Pancreas (tissue), 10 donors: Measurements from ENCODE around the gene SCRG1. TPM values are rescaled to one million over a fixed set of nuclear protein-coding genes. Genes with fewer than 3 reads are reported as not detected.
A peak's percentile ranks its signal among the peaks of the same experiment; 100 is the strongest.

ENCODE experiments used
- ATAC-seq, 4 donors: fragments of 200-7000 bp; cut with Tn5 transposase; one replicate each; pipeline versions ENCODE4 v1.8.0 to v1.9.1; 2020; ENCODE audit warnings: mild to moderate bottlenecking in 4 of 4, moderate library complexity in 4 of 4
- DNase-seq, 6 donors: peaks; one replicate each; pipeline ENCODE4 v3.0.0-alpha.2; 2020
- FAIRE-seq: peaks from 2 replicates; lab custom pipeline; 2012; peaks lifted over from hg19 to GRCh38; lab: Jason Lieb, UNC
- H3K27ac ChIP-seq, 4 donors: fragments of 200-600 bp; sonication (generic); 1 replicate in 3 of 4; 2 replicates in 1 of 4; pipeline versions ENCODE4 v1.5.0 to v1.8.0; 2020
- H3K27me3 ChIP-seq, 4 donors: fragments of 200-600 bp; one replicate each; pipeline ENCODE4 v1.8.0; 2021
- H3K36me3 ChIP-seq, 3 donors: fragments of 200-600 bp; sonication (generic) in 1 of 3; one replicate each; pipeline versions ENCODE4 v1.5.0 to v1.8.0; 2020 to 2021
- H3K4me1 ChIP-seq, 3 donors: fragments of 200-600 bp; one replicate each; pipeline ENCODE4 v1.8.0; 2021
- H3K4me3 ChIP-seq, 4 donors: fragments of 200-600 bp; sonication (generic) in 2 of 4; one replicate each; pipeline versions ENCODE4 v1.5.0 to v1.8.0; 2020 to 2021
- H3K9me3 ChIP-seq, 4 donors: fragments of 200-600 bp; one replicate each; pipeline ENCODE4 v1.8.0; 2021
- WGBS, 2 donors: extraction: QIAGEN DNeasy Blood & Tissue Kit; methylation state at CpG; one replicate each; pipeline ENCODE4 v1.1.7; 2013; 5-methylcytosine and 5-hydroxymethylcytosine counted together
- intact Hi-C, 3 donors: fragments of 100-400 bp; cut with DNase I; formaldehyde crosslinking; loops; one replicate each; pipeline versions ENCODE4 v1.11.1 to v1.14.2; 2022
- polyA plus RNA-seq, 2 donors: library from polyadenylated mRNA; stranded (reverse); fragments of 200-250 nt; gene quantifications; one replicate each; pipeline ENCODE4 v1.2.3, GENCODE V29; 2013
- total RNA-seq, 6 donors: library from RNA; stranded (reverse); fragmentation: NEBNext Ultra II Directional in 4 of 6; extraction: Animal tissue kit (Norgen Biotek cat#: 25700) in 4 of 6; gene quantifications; one replicate each; pipeline versions ENCODE4 v1.2.1 to v1.2.4, GENCODE V29; 2021 to 2023
- TF ChIP-seq, protein P1 (sequence below), 4 donors: fragments of 200-600 bp; sonication (generic) in 3 of 4; IDR thresholded peaks; one replicate each; pipeline versions ENCODE4 v1.5.0 to v1.8.0; 2021; ENCODE audit warnings: antibody characterized with exemption in 4 of 4
- donor health status: healthy with polysubstance abuse.
- donor health status: DM: no; HTN: no; CAD: no; lungs with moderate emphysema.
- donor health status: DM: no; HTN: no; CAD: no.
- donor health status: control.
- donor health status: control.
- donor health status: Bipolar disorder and iron deficiency.
- donor health status: DM: yes; HTN: yes; CAD: no.
- donor health status: DM: no; HTN: no; CAD: no.
- donor health status: DM: no; HTN: no; CAD: no.
- donor health status: DM: yes; HTN: yes; CAD: no.

The SCRG1 gene
- total and polyA plus RNA-seq, 8 donors: 0.06 to 0.43 (median 0.33) TPM; not detected in 2

DNA sequence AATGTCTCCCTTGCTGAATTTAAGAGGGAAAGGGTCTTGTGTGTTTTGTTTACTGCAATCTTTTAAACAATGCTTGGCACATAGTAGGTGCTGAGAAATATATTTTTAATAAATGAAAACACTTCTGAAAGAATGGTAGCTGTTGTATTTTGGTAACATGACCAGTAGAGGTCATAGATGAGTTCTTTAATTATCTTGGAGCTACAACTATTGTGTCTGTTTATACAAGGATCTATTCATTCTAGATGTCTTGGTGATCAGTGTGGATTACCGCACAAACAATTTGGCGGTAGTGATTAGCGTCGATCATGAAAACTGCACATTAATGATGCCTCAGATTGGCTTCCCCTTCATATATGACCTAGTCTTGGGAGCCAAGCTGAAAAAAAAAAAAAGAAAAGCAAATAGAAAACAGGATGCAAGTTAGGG lies 21.4 kb upstream of the SCRG1 start:
- Histone ChIP-seq H3K27me3 (no peaks in the 10 kb centered on the region), H3K4me3 (no peak overlapping the region), H3K4me1 (peaks cover 0 to 4% (median 0%) of the 10 kb centered on the region in 3 donors), H3K36me3 (no peaks in the 10 kb centered on the region), H3K9me3 (no peaks in the 10 kb centered on the region), H3K27ac (no peak overlapping the region)
- 7% methylated on average over 4 of the region's 4 CpGs for WGBS, 2 donors
- intact Hi-C loops: loop anchor here in 1 of 3 donors (10.0 kb wide), 1 partner anchor 74 kb away; no protein-coding TSS in a partner anchor
- ATAC-seq (peak in 3 of 4 donors; percentile 36 to 56 (median 36)), DNase-seq (no peak), FAIRE-seq (peak; percentile 78)
- TF ChIP-seq, protein P1, sequence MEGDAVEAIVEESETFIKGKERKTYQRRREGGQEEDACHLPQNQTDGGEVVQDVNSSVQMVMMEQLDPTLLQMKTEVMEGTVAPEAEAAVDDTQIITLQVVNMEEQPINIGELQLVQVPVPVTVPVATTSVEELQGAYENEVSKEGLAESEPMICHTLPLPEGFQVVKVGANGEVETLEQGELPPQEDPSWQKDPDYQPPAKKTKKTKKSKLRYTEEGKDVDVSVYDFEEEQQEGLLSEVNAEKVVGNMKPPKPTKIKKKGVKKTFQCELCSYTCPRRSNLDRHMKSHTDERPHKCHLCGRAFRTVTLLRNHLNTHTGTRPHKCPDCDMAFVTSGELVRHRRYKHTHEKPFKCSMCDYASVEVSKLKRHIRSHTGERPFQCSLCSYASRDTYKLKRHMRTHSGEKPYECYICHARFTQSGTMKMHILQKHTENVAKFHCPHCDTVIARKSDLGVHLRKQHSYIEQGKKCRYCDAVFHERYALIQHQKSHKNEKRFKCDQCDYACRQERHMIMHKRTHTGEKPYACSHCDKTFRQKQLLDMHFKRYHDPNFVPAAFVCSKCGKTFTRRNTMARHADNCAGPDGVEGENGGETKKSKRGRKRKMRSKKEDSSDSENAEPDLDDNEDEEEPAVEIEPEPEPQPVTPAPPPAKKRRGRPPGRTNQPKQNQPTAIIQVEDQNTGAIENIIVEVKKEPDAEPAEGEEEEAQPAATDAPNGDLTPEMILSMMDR (IDR thresholded peaks at IDR 0.05): peak in 2 of 4 donors; percentile 17 to 34

DNA sequence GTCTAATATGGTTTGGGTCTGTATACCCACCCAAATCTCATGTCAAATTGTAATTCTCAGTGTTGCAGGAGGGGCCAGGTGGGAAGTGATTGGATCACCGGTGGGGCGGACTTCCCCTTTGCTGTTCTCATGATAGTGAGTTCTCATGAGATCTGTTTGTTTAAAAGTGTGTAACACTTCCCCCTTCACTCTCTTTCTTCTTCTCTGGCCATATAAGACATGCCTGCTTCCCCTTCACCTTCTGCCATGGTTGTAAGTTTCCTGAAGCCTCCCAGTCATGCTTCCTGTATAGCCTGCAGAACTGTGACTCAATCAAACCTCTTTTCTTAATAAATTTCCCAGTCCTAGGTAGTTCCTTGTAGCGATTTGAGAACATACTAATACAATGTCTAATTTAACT lies 19.7 kb upstream of the SCRG1 start:
- no peak overlapping the region for H3K27ac ChIP-seq
- no peak for FAIRE-seq

DNA sequence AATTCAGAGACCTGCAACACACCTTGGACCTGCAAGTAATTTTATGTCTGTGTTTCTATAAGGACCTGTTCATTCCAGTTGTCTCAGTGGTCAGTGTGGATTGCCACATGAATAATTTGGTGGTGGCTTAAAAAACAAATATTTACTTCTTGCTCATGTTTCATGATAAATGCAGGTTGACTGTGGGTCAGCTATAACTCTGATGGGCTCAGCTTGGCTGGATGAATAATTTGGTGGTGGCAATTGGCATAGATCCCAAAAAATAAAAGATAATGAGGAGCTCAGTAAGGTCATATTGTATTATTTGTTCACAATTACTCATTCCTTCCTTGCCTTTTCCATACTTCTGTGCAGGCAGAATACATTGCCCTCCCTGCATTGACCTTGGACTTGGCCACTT lies 18.9 kb upstream of the SCRG1 start:
- Histone ChIP-seq H3K36me3 (no peaks in the 10 kb centered on the region), H3K9me3 (no peaks in the 10 kb centered on the region), H3K4me1 (peaks cover 0 to 4% (median 2%) of the 10 kb centered on the region in 3 donors), H3K27me3 (no peaks in the 10 kb centered on the region), H3K4me3 (no peak overlapping the region), H3K27ac (no peak overlapping the region)
- no peak for DNase-seq
- TF ChIP-seq, protein P1 (IDR thresholded peaks at IDR 0.05): no peak
- ATAC-seq: peak in 1 of 4 donors; percentile 27
- FAIRE-seq: no peak
- intact Hi-C loops: loop anchor here (10.0 kb wide), 2 partner anchors 93 to 403 kb away; no protein-coding TSS in a partner anchor

More for the DNA sequence above, 19.7 kb upstream of the SCRG1 start:
- DNase-seq: no peak
- Histone ChIP-seq H3K9me3 (no peaks in the 10 kb centered on the region), H3K36me3 (no peaks in the 10 kb centered on the region), H3K27me3 (no peaks in the 10 kb centered on the region), H3K4me1 (peaks cover 0 to 4% (median 0%) of the 10 kb centered on the region in 3 donors), H3K4me3 (no peak overlapping the region)
- intact Hi-C loops: loop anchor here (10.0 kb wide), 2 partner anchors 94 to 404 kb away; no protein-coding TSS in a partner anchor
- TF ChIP-seq, protein P1 (IDR thresholded peaks at IDR 0.05): no peak
- 75 to 76% methylated on average over 3 of the region's 3 CpGs for WGBS, 2 donors
- no peak for ATAC-seq

DNA sequence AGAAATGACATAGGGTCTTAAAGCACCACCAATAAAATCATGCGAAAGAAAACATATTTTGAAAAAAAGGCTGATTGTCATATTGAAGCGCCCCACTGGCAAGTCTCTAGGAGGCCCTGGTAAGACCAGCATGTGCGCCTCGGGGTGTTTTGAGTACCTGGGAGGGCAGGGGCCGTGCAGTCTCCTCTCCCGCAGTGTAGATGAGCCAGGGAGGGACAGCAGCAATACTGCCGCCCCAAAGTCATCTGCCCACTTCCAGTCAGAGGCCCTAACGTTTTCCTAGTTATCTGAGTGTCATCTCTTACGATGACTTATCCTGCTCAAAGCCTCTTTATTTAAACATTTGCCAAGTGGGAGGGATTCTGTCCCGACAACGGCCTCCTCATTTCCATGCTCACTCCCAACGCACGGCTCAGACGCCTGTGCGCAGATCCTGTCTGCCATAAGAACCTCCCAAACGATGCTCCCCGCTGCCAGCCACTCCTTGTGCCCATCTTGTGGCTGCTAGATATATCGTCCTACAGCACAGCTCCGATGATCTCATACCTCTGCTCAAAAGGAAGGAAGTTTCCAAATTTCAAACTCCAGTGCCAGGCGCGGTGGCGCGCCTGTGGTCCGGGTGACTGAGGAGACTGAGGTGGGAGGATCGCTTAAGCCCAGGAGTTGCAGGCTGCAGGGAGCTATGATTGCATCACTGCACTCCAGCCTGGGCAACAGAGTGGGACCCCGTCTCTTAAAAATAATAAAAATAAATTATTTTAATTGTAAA lies 17.2 kb upstream of the SCRG1 start:
- Histone ChIP-seq H3K9me3 (no peaks in the 10 kb centered on the region), H3K27ac (no peak overlapping the region), H3K4me3 (no peak overlapping the region), H3K27me3 (no peaks in the 10 kb centered on the region), H3K4me1 (peaks cover 0 to 4% (median 2%) of the 10 kb centered on the region in 3 donors), H3K36me3 (no peaks in the 10 kb centered on the region)
- TF ChIP-seq, protein P1 (IDR thresholded peaks at IDR 0.05): no peak
- WGBS, 2 donors: 83 to 86% methylated on average over 26 of the region's 26 CpGs
- peak in 2 of 4 donors; percentile 44 to 52 for ATAC-seq
- intact Hi-C loops: loop anchor here (10.0 kb wide), 2 partner anchors 91 to 401 kb away; no protein-coding TSS in a partner anchor
- no peak for FAIRE-seq
- DNase-seq: peak in 1 of 6 donors; percentile 26
